HEK293 (cell line): ENCODE data around the gene CDK3.

Source experiments
- CTCF ChIA-PET: fragments of 350-600 bp; formaldehyde crosslinking; extraction: SDS; loops from one replicate; lab custom pipeline; 2021; ENCODE audit warnings: antibody characterized with exemption; lab: Yijun Ruan, JAX
- POLR2A ChIA-PET: fragments of 300-600 bp; formaldehyde crosslinking; extraction: SDS; loops from one replicate; lab custom pipeline; 2020; ENCODE audit warnings: antibody characterized with exemption, inconsistent platforms; lab: Yijun Ruan, JAX
- H3K27ac ChIP-seq: fragments of 200-500 bp; sonication (Bioruptor generic); 2 replicates; pipeline ENCODE4 v1.5.1; 2014; ENCODE audit warnings: low read depth, low read length, control low read depth, inconsistent platforms; ENCODE audit errors: extremely low read depth
- H3K36me3 ChIP-seq, 2 experiments: fragments of 200-500 bp in 1 of 2; sonication (Bioruptor generic) in 1 of 2; 1 replicate in 1 of 2; 2 replicates in 1 of 2; pipeline ENCODE4 v1.5.1; 2014 to 2017; ENCODE audit warnings: inconsistent platforms in 2 of 2, low read length in 2 of 2; ENCODE audit not compliant: control insufficient read depth in 2 of 2, insufficient read depth in 1 of 2
- H3K4me1 ChIP-seq: fragments of 200-500 bp; sonication (Bioruptor generic); 2 replicates; pipeline ENCODE4 v1.5.1; 2014; ENCODE audit warnings: mild to moderate bottlenecking, low read length, inconsistent platforms; ENCODE audit not compliant: control insufficient read depth, insufficient read depth
- H3K4me3 ChIP-seq: 2 replicates; pipeline ENCODE4 v1.5.1; 2011; ENCODE audit warnings: low read depth, mild to moderate bottlenecking, control low read depth, low read length, moderate library complexity
- H3K9me3 ChIP-seq: fragments of 200-500 bp; sonication (Bioruptor generic); 2 replicates; pipeline ENCODE4 v1.5.1; 2014; ENCODE audit warnings: low read depth, low read length, inconsistent platforms; ENCODE audit not compliant: control insufficient read depth, insufficient read depth
- CTCF ChIP-seq: fragments of 450-650 bp; formaldehyde crosslinking; IDR thresholded peaks from 2 replicates; pipeline ENCODE4 v1.5.1; 2016; ENCODE audit warnings: missing biosample characterization, missing genetic modification characterization
- GFI1B ChIP-seq: fragments of 450-650 bp; formaldehyde crosslinking; IDR thresholded peaks from 2 replicates; pipeline ENCODE4 v1.5.1; 2016; ENCODE audit warnings: missing biosample characterization, missing genetic modification characterization
- GLIS2 ChIP-seq: fragments of 450-650 bp; formaldehyde crosslinking; IDR thresholded peaks from 2 replicates; pipeline ENCODE4 v1.5.1; 2016; ENCODE audit warnings: missing biosample characterization, missing genetic modification characterization
- IKZF3 ChIP-seq: fragments of 450-650 bp; IDR thresholded peaks from 2 replicates; pipeline ENCODE4 v1.5.0; 2018; ENCODE audit warnings: missing biosample characterization, mild to moderate bottlenecking, missing genetic modification characterization, moderate library complexity
- KLF1 ChIP-seq: fragments of 450-650 bp; formaldehyde crosslinking; IDR thresholded peaks from 2 replicates; pipeline ENCODE4 v1.5.1; 2016; ENCODE audit warnings: missing biosample characterization, missing genetic modification characterization
- KLF16 ChIP-seq: fragments of 450-650 bp; formaldehyde crosslinking; IDR thresholded peaks from 2 replicates; pipeline ENCODE4 v1.5.1; 2017; ENCODE audit warnings: missing biosample characterization, missing genetic modification characterization
- PATZ1 ChIP-seq: fragments of 450-650 bp; formaldehyde crosslinking; IDR thresholded peaks from 2 replicates; pipeline ENCODE4 v1.5.1; 2016; ENCODE audit warnings: missing biosample characterization, missing genetic modification characterization
- PRDM1 ChIP-seq: fragments of 450-650 bp; formaldehyde crosslinking; IDR thresholded peaks from 2 replicates; pipeline ENCODE4; 2016; ENCODE audit warnings: missing biosample characterization, missing genetic modification characterization
- RBAK ChIP-seq: fragments of 450-650 bp; formaldehyde crosslinking; IDR thresholded peaks from 2 replicates; pipeline ENCODE4 v1.5.1; 2016; ENCODE audit warnings: missing biosample characterization, missing genetic modification characterization
- SCRT1 ChIP-seq: fragments of 450-650 bp; formaldehyde crosslinking; IDR thresholded peaks from 2 replicates; pipeline ENCODE4 v1.5.1; 2016; ENCODE audit warnings: missing biosample characterization, missing genetic modification characterization, borderline replicate concordance
- SCRT2 ChIP-seq: fragments of 450-650 bp; formaldehyde crosslinking; IDR thresholded peaks from 2 replicates; pipeline ENCODE4 v1.5.1; 2016; ENCODE audit warnings: missing biosample characterization, missing genetic modification characterization
- SP3 ChIP-seq: fragments of 450-650 bp; formaldehyde crosslinking; IDR thresholded peaks from 2 replicates; pipeline ENCODE4 v1.5.1; 2016; ENCODE audit warnings: missing biosample characterization, missing genetic modification characterization
- YY2 ChIP-seq: fragments of 450-650 bp; formaldehyde crosslinking; IDR thresholded peaks from 2 replicates; pipeline ENCODE4 v1.5.1; 2016; ENCODE audit warnings: missing biosample characterization, missing genetic modification characterization
- ZBTB8A ChIP-seq: fragments of 450-650 bp; formaldehyde crosslinking; IDR thresholded peaks from 2 replicates; pipeline ENCODE4 v1.5.1; 2016; ENCODE audit warnings: missing biosample characterization, missing genetic modification characterization
- ZEB2 ChIP-seq: fragments of 450-650 bp; formaldehyde crosslinking; IDR thresholded peaks from 2 replicates; pipeline ENCODE4 v1.5.1; 2016; ENCODE audit warnings: missing biosample characterization, missing genetic modification characterization
- ZIC2 ChIP-seq: fragments of 450-650 bp; formaldehyde crosslinking; IDR thresholded peaks from 2 replicates; pipeline ENCODE4 v1.5.1; 2016; ENCODE audit warnings: missing biosample characterization, missing genetic modification characterization
- ZNF221 ChIP-seq: fragments of 450-650 bp; formaldehyde crosslinking; IDR thresholded peaks from 2 replicates; pipeline ENCODE4 v1.5.1; 2017; ENCODE audit warnings: missing biosample characterization, missing genetic modification characterization, borderline replicate concordance
- ZNF23 ChIP-seq: fragments of 450-650 bp; formaldehyde crosslinking; IDR thresholded peaks from 2 replicates; pipeline ENCODE4 v1.5.1; 2016; ENCODE audit warnings: missing biosample characterization, missing genetic modification characterization, borderline replicate concordance
- ZNF248 ChIP-seq: fragments of 450-650 bp; formaldehyde crosslinking; IDR thresholded peaks from 2 replicates; pipeline ENCODE4 v1.5.1; 2017; ENCODE audit warnings: missing biosample characterization, missing genetic modification characterization
- ZNF311 ChIP-seq: fragments of 450-650 bp; formaldehyde crosslinking; IDR thresholded peaks from 2 replicates; pipeline ENCODE4 v1.5.1; 2017; ENCODE audit warnings: missing biosample characterization, missing genetic modification characterization, borderline replicate concordance
- ZNF335 ChIP-seq: fragments of 450-650 bp; formaldehyde crosslinking; conservative IDR thresholded peaks from 2 replicates; pipeline ENCODE4 v1.5.1; 2016; ENCODE audit warnings: missing biosample characterization, missing genetic modification characterization
- ZNF549 ChIP-seq: fragments of 450-650 bp; IDR thresholded peaks from 2 replicates; pipeline ENCODE4 v1.5.1; 2018; ENCODE audit warnings: missing biosample characterization, missing genetic modification characterization, mild to moderate bottlenecking, inconsistent platforms, moderate library complexity
- ZNF621 ChIP-seq: fragments of 450-650 bp; formaldehyde crosslinking; IDR thresholded peaks from 2 replicates; pipeline ENCODE4 v1.5.1; 2017; ENCODE audit warnings: missing biosample characterization, missing genetic modification characterization
- ZNF629 ChIP-seq: fragments of 450-650 bp; formaldehyde crosslinking; IDR thresholded peaks from 2 replicates; pipeline ENCODE4 v1.5.1; 2017; ENCODE audit warnings: missing biosample characterization, missing genetic modification characterization
- ZNF843 ChIP-seq: fragments of 450-650 bp; formaldehyde crosslinking; IDR thresholded peaks from 2 replicates; pipeline ENCODE4 v1.5.1; 2016; ENCODE audit warnings: missing biosample characterization, missing genetic modification characterization

Gene CDK3

GRCh38 chr17:76002100-76002499 lies 1.4 kb downstream of the CDK3 start (continued):
- TF ChIP-seq SCRT2: no peak

- Histone ChIP-seq H3K36me3 (peaks cover 0 to 4% of the 10 kb centered on the region in 2 experiments; a peak in 1 of 3 replicates), H3K4me3 (no peak overlapping the region), H3K27ac (no peak overlapping the region), H3K4me1 (no peaks in the 10 kb centered on the region), H3K9me3 (no peaks in the 10 kb centered on the region)
- ChIA-PET CTCF (interaction anchor here (0.6 to 12.1 kb wide), 19 partner anchors 8 to 370 kb away, joined by 3 to 224 read pairs (median 5); partner anchors contain the start of genes EXOC7, MRPL38 and TRIM65), POLR2A (interaction anchor here (0.6 kb wide), 1 partner anchor 88 kb away, joined by 3 read pairs; no protein-coding TSS in a partner anchor)
- TF ChIP-seq ZNF843 (tag by site-specific recombination) (no peak), ZNF311 (tag by site-specific recombination) (no peak), ZNF248 (tag by site-specific recombination) (no peak), PRDM1 (tag by site-specific recombination) (no peak), ZNF221 (tag by site-specific recombination) (no peak)
Observed at GRCh38 chr17:76003915-76004314, 3.3 kb downstream of the CDK3 start.

GRCh38 chr17:76004750-76005262 lies 4.2 kb downstream of the CDK3 start:
- CTCF ChIA-PET: interaction anchor here (0.6 to 12.1 kb wide), 34 partner anchors 9 to 295 kb away, joined by 3 to 224 read pairs (median 4); partner anchors contain the start of genes EXOC7, MRPL38 and TRIM65
- TF ChIP-seq ZIC2: peak; percentile 52
- no peak for TF ChIP-seq ZNF629
- no peak for TF ChIP-seq SCRT1 (tag by site-specific recombination)
- Histone ChIP-seq H3K36me3 (peaks cover 0 to 4% of the 10 kb centered on the region in 2 experiments; a peak in 1 of 3 replicates), H3K9me3 (no peaks in the 10 kb centered on the region), H3K4me1 (no peaks in the 10 kb centered on the region), H3K27ac (no peak overlapping the region), H3K4me3 (no peak overlapping the region)
- POLR2A ChIA-PET: interaction anchor here (0.6 to 2.2 kb wide), 5 partner anchors 17 to 100 kb away, joined by 3 to 23 read pairs (median 5); partner anchors contain the start of genes ACOX1, MRPL38 and TEN1

- POLR2A ChIA-PET: interaction anchor here (0.6 to 2.2 kb wide), 8 partner anchors 16 to 266 kb away, joined by 3 to 23 read pairs (median 4); partner anchors contain the start of genes ACOX1, EVPL, MRPL38 and TEN1
- Histone ChIP-seq H3K4me3 (no peak overlapping the region), H3K27ac (no peak overlapping the region)
- 0 out of 2 replicates have a peak, but pooled peaks have one; percentile 20 for TF ChIP-seq GLIS2 (tag by site-specific recombination)
- TF ChIP-seq ZBTB8A: peak; percentile 34; the same call in 1 of the 2 replicates
- no peak for TF ChIP-seq RBAK (tag by site-specific recombination)
- no peak for TF ChIP-seq PRDM1 (tag by site-specific recombination)
- peak; percentile 31 for TF ChIP-seq PATZ1 (tag by site-specific recombination)
- TF ChIP-seq CTCF (tag by site-specific recombination): peak; percentile 90
- no peak for TF ChIP-seq ZNF621
- TF ChIP-seq ZNF23: no peak
- no peak for TF ChIP-seq YY2 (tag by site-specific recombination)
- no peak for TF ChIP-seq KLF16 (tag by site-specific recombination)
- 0 out of 2 replicates have a peak, but pooled peaks have one; percentile 27 for TF ChIP-seq IKZF3 (tag by site-specific recombination)
- peak; percentile 56 for TF ChIP-seq ZNF335 (tag by site-specific recombination)
- peak; percentile 60 for TF ChIP-seq ZEB2 (tag by site-specific recombination)
- TF ChIP-seq GFI1B (tag by site-specific recombination): no peak
- TF ChIP-seq ZNF549 (tag by site-specific recombination): no peak
- peak; percentile 44; the same call in 1 of the 2 replicates for TF ChIP-seq KLF1 (tag by site-specific recombination)
- peak; percentile 34; the same call in 1 of the 2 replicates for TF ChIP-seq SP3
Observed at GRCh38 chr17:76005263-76006149, 4.9 kb downstream of the CDK3 start.

More at GRCh38 chr17:76005263-76006149, 4.9 kb downstream of the CDK3 start:
- H3K36me3 ChIP-seq: peaks cover 0 to 4% of the 10 kb centered on the region in 2 experiments; a peak in 1 of 3 replicates
- CTCF ChIA-PET: interaction anchor here (0.5 to 12.1 kb wide), 54 partner anchors 9 to 720 kb away, joined by 3 to 224 read pairs (median 4); partner anchors contain the start of genes EXOC7, MRPL38 and TRIM65
- no peaks in the 10 kb centered on the region for H3K9me3 ChIP-seq
- H3K4me1 ChIP-seq: no peaks in the 10 kb centered on the region
